Gastroesophageal sphincter (tissue), 4 donors: ENCODE measurements around the gene SH2D3A. TPM values are rescaled to one million over a fixed set of nuclear protein-coding genes. Genes with fewer than 3 reads are reported as not detected.

Source experiments
- ATAC-seq: fragments of 150-250 bp; one replicate; pipeline ENCODE4 v1.9.1; 2016; ENCODE audit warnings: mild to moderate bottlenecking, moderate library complexity
- H3K27ac ChIP-seq, 4 donors: fragments of 200-600 bp; sonication (generic) in 3 of 4; 1 replicate in 3 of 4; 2 replicates in 1 of 4; pipeline ENCODE4 v1.5.1; 2016 to 2019
- H3K27me3 ChIP-seq: fragments of 200-600 bp; sonication (generic); one replicate; pipeline ENCODE4 v1.5.1; 2019
- H3K36me3 ChIP-seq, 2 donors: fragments of 200-600 bp; sonication (generic); one replicate each; pipeline ENCODE4 v1.5.1; 2019; ENCODE audit warnings: control low read depth in 1 of 2
- H3K4me1 ChIP-seq, 3 donors: fragments of 200-600 bp; sonication (generic); 1 replicate in 2 of 3; 2 replicates in 1 of 3; pipeline ENCODE4 v1.5.1; 2016 to 2019; ENCODE audit warnings: control low read depth in 2 of 3
- H3K4me3 ChIP-seq, 2 donors: fragments of 200-600 bp; sonication (generic); one replicate each; pipeline ENCODE4 v1.5.1; 2019; ENCODE audit warnings: mild to moderate bottlenecking in 1 of 2, moderate library complexity in 1 of 2
- H3K9me3 ChIP-seq, 3 donors: fragments of 200-600 bp; sonication (generic); one replicate each; pipeline ENCODE4 v1.5.1; 2017 to 2019; ENCODE audit warnings: control low read depth in 2 of 3
- EP300 ChIP-seq: sonication (generic); formaldehyde crosslinking; IDR thresholded peaks from one replicate; pipeline ENCODE4 v1.6.1; 2017; ENCODE audit warnings: antibody characterized with exemption, mild to moderate bottlenecking
- POLR2A ChIP-seq, 2 donors: fragments of 450-650 bp; IDR thresholded peaks; one replicate each; pipeline ENCODE4 v1.6.1; 2017; ENCODE audit warnings: antibody characterized with exemption in 2 of 2, mild to moderate bottlenecking in 2 of 2, moderate library complexity in 1 of 2
- POLR2AphosphoS5 ChIP-seq: sonication (generic); formaldehyde crosslinking; IDR thresholded peaks from one replicate; pipeline ENCODE4 v1.6.1; 2017; ENCODE audit warnings: antibody characterized with exemption
- WGBS, 2 donors: methylation state at CpG; one replicate each; pipeline ENCODE4 v1.1.5; 2018; ENCODE audit warnings: low coverage in 1 of 2; 5-methylcytosine and 5-hydroxymethylcytosine counted together
- total RNA-seq, 4 donors: library from RNA; depleted of rRNA; stranded (reverse); fragments of >200 nt; gene quantifications; one replicate each; pipeline ENCODE4 v1.1.0, GENCODE V29; 2016
- TF ChIP-seq, protein P1 (sequence below), 4 experiments: fragments of 200-600 bp in 2 of 4; fragments of 450-650 bp in 2 of 4; sonication (generic) in 1 of 4; IDR thresholded peaks; one replicate each; pipeline ENCODE4 v1.5.1; 2017 to 2019; ENCODE audit warnings: antibody characterized with exemption in 4 of 4, mild to moderate bottlenecking in 2 of 4, moderate library complexity in 2 of 4

Gene SH2D3A
- total RNA-seq, 4 donors from 2014 or later, result 0.78 to 5.8 (median 1.7) TPM; not detected in 1

DNA sequence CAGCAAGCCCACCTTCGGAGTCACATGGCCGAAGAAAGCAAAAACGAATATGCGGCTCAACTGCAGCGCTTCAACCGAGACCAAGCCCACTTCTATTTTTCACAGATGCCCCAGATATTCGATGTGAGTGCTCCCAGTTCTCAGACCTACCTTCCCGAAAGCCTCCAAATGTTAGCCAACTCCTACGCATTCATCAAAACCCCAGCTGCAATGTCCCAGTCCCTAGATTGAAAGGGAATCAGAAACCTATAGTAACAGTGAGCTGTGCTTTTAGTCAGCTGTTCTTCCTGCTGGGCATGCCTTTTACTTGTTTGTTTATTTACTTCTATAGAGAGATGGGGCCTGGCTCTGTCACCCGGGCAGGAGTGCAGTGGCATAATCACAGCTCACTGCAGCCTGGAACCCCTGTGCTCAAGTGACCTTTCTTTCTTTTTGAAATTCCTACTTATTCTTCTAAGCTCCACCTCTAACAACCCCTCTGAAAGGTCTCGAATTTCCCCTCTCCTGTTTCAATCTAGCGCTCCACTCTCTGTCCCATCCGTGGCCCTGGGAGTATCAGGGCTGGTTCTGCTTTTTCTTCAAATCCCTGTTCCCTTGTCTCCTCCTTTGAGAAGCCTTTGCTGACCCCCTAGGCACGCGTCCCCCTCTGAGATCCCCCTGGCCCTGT lies 23.4 kb downstream of the SH2D3A start:
- no peak for TF ChIP-seq POLR2AphosphoS5
- H3K4me3 ChIP-seq, result peak overlapping the region in 1 of 2 donors; percentile 30
- H3K27me3 ChIP-seq, result no peaks in the 10 kb centered on the region
- H3K9me3 ChIP-seq, result no peaks in the 10 kb centered on the region
- H3K27ac ChIP-seq, result peak overlapping the region; percentile 72 to 96 (median 92)
- no peak for ATAC-seq
- peaks cover 0 to 59% of the 10 kb centered on the region in 2 donors for H3K36me3 ChIP-seq
- WGBS, 2 donors, result 72 to 83% methylated on average over 9 to 13 of the region's 15 CpGs
- H3K4me1 ChIP-seq, result peaks cover 3 to 63% (median 26%) of the 10 kb centered on the region in 3 donors

DNA sequence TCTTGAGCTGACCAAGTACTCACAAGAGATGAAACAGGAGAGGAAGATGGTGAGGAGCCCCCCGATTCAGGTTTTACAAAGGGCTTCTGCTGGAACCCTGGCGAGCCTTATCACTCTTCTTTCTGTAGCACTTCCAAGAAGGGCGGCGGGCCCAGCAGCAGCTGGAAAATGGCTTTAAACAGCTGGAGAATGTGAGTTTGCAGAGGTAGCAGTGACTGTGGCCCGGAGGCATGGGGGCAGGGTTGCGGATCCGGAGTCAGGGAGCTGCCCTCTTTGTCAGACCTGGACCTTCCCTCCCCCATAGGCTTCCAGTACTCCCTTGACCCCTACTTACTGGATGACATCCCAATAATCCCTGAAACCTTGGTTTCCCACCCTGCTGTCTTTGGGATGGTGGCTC lies 24.2 kb downstream of the SH2D3A start:
- TF ChIP-seq POLR2AphosphoS5, result no peak
- TF ChIP-seq EP300, result no peak
- no peak for TF ChIP-seq POLR2A (IDR thresholded peaks at IDR 0.05)
- TF ChIP-seq, protein P1, sequence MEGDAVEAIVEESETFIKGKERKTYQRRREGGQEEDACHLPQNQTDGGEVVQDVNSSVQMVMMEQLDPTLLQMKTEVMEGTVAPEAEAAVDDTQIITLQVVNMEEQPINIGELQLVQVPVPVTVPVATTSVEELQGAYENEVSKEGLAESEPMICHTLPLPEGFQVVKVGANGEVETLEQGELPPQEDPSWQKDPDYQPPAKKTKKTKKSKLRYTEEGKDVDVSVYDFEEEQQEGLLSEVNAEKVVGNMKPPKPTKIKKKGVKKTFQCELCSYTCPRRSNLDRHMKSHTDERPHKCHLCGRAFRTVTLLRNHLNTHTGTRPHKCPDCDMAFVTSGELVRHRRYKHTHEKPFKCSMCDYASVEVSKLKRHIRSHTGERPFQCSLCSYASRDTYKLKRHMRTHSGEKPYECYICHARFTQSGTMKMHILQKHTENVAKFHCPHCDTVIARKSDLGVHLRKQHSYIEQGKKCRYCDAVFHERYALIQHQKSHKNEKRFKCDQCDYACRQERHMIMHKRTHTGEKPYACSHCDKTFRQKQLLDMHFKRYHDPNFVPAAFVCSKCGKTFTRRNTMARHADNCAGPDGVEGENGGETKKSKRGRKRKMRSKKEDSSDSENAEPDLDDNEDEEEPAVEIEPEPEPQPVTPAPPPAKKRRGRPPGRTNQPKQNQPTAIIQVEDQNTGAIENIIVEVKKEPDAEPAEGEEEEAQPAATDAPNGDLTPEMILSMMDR (IDR thresholded peaks at IDR 0.05), result no peak
- WGBS, 2 donors, result 55% methylated on average over 7 of the region's 7 CpGs; no CpG with 5 or more reads in 1 of the 2 donors
- peak overlapping the region in 3 of 4 donors; percentile 92 to 96 (median 93) for H3K27ac ChIP-seq

DNA sequence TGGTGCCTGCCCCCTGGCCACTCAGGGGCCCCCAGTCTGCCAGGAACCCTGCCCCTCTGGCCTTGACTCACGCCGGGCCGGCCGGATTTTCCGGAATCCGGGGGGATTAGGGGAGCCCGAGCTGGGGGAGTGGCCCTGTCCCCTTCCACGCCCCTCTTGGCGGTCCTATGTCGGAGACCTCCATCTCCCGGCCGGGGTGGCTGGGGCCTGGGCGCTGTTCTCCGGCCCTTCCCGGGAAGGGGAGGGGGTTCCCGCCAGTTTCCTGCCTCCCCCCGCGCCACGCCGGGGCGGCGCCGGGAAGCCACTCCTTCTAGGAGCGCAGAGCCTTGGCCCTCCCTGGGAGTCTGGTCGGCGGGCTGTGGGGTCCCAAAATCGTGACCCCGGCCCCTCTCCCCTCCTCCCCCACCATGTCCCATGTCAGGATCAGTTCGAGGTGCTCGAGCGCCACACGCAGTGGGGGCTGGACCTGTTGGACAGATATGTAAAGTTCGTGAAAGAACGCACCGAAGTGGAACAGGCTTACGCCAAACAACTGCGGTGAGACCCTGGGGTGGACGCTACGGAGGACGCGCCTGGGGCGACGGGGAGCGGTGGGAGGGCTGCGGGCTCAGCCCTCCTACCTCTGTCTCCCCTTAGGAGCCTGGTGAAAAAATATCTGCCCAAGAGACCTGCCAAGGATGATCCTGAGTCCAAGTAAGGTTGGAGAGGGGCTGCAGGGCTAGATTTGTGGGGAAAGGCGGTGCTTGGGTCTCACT lies 26.5 kb downstream of the SH2D3A start:
- no peak for ATAC-seq
- TF ChIP-seq POLR2A (IDR thresholded peaks at IDR 0.05), result peak in 1 of 2 donors; percentile 17
- TF ChIP-seq, protein P1 (IDR thresholded peaks at IDR 0.05), result no peak
- peak; percentile 73 for TF ChIP-seq POLR2AphosphoS5
- Histone ChIP-seq H3K4me1 (peaks cover 3 to 77% (median 37%) of the 10 kb centered on the region in 3 donors), H3K4me3 (peak overlapping the region; percentile 66 to 93), H3K36me3 (peaks cover 0 to 29% of the 10 kb centered on the region in 2 donors), H3K27me3 (no peaks in the 10 kb centered on the region), H3K9me3 (no peaks in the 10 kb centered on the region), H3K27ac (peak overlapping the region; percentile 54 to 99 (median 92))
- 7% methylated on average over 11 of the region's 46 CpGs; no CpG with 5 or more reads in 1 of the 2 donors for whole genome bisulfite sequencing, 2 donors

More for the DNA sequence above, 24.2 kb downstream of the SH2D3A start:
- no peaks in the 10 kb centered on the region for H3K9me3 ChIP-seq
- H3K4me3 ChIP-seq, result no peak overlapping the region
- no peaks in the 10 kb centered on the region for H3K27me3 ChIP-seq
- peaks cover 0 to 52% of the 10 kb centered on the region in 2 donors for H3K36me3 ChIP-seq
- ATAC-seq, result no peak
- H3K4me1 ChIP-seq, result peaks cover 3 to 71% (median 34%) of the 10 kb centered on the region in 3 donors

DNA sequence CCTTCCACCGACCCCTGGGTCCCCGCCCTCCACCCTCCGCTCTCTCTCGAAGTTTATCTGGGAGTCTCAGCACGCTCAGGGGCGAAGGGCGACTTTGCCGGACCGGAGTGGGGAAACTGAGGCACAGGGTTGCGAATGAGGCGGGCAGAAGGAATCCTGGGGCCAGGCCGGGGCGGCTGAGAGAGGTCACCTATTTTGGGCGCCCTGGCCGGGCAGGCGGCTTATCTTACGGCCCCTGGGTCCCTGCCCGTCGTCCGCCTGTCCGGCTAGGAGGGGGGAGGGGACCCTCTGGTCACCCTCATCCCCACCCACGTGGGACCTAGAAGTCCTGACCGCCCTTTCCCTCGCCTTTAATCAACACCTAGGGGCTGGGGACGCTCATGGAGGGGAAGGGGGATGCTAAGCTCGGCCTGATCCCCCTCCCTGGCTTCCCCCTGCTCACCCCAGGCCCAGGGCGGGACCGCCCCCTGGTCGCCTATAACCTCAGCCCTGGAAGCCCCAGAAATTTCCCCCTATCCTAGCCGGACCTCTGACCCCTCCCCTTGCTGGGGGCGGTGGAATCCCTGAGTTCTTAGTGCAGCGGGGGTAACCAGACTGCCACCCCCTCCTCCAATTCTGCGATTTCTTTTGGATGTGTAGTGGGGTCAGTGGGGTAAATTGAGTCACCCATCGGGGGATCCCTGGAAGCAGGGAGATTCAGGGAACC lies 27.2 kb downstream of the SH2D3A start:
- H3K4me3 ChIP-seq, result peak overlapping the region; percentile 66 to 93
- H3K36me3 ChIP-seq, result peaks cover 0 to 26% of the 10 kb centered on the region in 2 donors
- no peak for ATAC-seq
- TF ChIP-seq POLR2AphosphoS5 (no peak), EP300 (no peak), POLR2A (IDR thresholded peaks at IDR 0.05) (no peak)
- TF ChIP-seq, protein P1 (IDR thresholded peaks at IDR 0.05), result no peak
- no peaks in the 10 kb centered on the region for H3K9me3 ChIP-seq
- WGBS, 2 donors, result no CpG with 5 or more reads among the region's 34 CpGs
- H3K4me1 ChIP-seq, result peaks cover 3 to 77% (median 37%) of the 10 kb centered on the region in 3 donors
- peak overlapping the region; percentile 54 to 99 (median 92) for H3K27ac ChIP-seq
- no peaks in the 10 kb centered on the region for H3K27me3 ChIP-seq

DNA sequence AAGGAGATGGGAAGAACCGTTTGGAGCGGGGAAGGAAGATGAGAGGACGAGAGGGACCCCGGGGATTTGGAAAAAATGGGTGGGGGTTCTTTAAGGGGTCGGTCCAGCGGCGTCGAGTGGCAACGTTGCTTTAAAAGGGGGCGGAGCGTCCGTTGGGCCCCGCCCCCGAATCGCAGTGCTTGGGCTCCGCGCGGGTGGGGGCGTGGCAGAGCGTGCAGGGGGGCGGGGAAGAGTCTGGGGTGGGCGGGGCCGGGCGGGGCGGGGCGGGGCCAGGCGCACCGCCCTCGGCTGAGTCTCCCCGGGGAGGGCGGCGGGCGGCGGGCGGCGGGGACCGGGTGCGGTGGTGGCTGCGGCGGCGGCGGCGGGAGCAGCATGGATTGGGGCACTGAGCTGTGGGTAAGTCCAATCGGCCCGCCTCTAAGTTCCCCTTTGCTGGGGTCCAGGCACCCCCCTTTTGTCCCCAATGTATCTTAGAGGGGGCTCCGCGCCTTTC lies 27.8 kb downstream of the SH2D3A start, which contains the start of gene TRIP10:
Gene TRIP10 (plus strand): TSS at position 291 of the 493 bp plus-strand sequence. CDS start 82 bp downstream, at position 373.
- H3K36me3 ChIP-seq, result peaks cover 0 to 25% of the 10 kb centered on the region in 2 donors
- H3K27ac ChIP-seq, result peak within 1 kb of the TSS; percentile 84 to 99 (median 92)
- H3K27me3 ChIP-seq, result no peaks in the 10 kb centered on the region
- WGBS, 2 donors, result 0% methylated on average over 4 to 14 of the region's 47 CpGs
- no peaks in the 10 kb centered on the region for H3K9me3 ChIP-seq
- no peak for TF ChIP-seq EP300
- peak; percentile 30 for TF ChIP-seq POLR2AphosphoS5
- TF ChIP-seq, protein P1 (IDR thresholded peaks at IDR 0.05), result no peak
- peak; percentile 43 to 64 for TF ChIP-seq POLR2A (IDR thresholded peaks at IDR 0.05)
- H3K4me1 ChIP-seq, result peaks cover 3 to 73% (median 32%) of the 10 kb centered on the region in 3 donors
- peak within 1 kb of the TSS; percentile 66 to 93 for H3K4me3 ChIP-seq
- peak; percentile 6 for ATAC-seq
